Inflammatory macrophage treated with lipopolysaccharide for 1 hour (primary cell): ENCODE data around the gene CCDC85B.
A peak's percentile ranks its signal among the peaks of the same experiment; 100 is the strongest.
"Not testable (repeated sequence)": the region's sequence is repeated elsewhere in the genome, so short reads cannot be mapped to it uniquely, and the experiment has no call there.

Source experiments
- DNase-seq, 2 donors: peaks; one replicate each; pipeline ENCODE4 v3.0.0-alpha.2; 2020 to 2022

The CCDC85B gene

DNA sequence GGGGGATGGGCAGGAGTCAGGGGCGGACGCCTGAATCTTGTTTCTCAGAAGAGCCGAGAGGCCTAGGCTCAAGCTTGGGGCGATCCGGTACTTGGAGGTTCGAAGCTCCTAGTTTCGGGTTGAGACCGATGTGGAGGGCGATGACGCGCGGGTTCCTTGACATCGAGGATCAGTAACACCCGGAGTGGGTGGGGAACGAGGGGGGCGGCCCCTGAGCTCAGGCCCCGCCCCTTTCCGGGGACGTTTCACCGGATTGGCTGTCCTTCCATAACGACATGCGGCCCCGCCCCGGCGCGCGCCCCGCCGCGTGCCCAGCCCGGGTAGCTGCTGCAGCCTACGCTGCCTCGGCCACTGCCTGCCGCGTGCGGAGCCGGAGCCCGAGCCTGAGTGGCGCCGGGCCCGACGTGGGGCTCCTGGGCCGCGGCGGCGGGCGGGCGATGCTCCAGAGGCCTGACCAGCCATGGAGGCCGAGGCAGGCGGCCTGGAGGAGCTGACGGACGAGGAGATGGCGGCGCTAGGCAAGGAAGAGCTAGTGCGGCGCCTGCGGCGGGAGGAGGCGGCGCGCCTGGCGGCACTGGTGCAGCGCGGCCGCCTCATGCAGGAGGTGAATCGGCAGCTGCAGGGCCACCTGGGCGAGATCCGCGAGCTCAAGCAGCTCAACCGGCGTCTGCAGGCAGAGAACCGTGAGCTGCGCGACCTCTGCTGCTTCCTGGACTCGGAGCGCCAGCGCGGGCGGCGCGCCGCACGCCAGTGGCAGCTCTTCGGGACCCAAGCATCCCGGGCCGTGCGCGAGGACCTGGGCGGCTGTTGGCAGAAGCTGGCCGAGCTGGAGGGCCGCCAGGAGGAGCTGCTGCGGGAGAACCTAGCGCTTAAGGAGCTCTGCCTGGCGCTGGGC is at the start of gene CCDC85B:
Gene CCDC85B (plus strand): TSS at position 350 of the 895 bp plus-strand sequence. CDS start 111 bp downstream, at position 461.
- DNase-seq, result peak; percentile 95 to 98

DNA sequence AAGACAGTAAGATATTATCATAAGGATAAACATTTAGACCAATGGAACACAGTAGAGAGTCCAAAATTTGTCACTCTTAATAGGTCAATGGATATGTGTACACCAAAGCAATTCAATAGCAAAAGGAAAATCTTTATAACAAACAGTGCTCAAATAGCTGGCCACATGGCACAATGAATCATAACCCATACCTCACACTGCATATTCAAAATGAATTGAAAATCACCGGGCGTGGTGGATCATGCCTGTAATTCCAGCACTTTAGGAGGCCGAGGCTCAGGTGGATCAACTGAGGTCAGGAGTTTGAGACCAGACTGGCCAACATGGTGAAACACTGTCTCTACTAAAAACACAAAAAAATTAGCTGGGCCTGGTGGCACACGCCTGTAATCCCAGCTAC is 48.3 kb upstream of the CCDC85B start:
- DNase-seq, result no peak

DNA sequence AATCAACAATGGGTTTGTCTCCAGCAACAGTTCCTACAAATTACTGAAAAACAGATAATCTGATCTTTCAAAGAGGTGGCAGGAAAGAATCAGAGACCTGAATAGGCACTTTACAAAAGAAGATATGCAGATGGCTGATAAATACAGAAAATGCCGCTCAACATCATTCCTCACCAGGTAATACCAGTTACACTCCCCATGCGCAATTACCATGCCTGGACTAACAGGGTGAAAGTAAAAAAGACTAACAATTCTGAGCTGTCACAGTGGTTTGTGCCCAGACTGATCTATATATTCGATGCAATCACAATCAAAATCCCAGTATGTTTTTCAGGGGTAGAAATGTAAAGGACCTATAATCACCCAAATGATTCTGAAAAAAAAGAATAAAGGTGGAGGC is 46.7 kb upstream of the CCDC85B start:
- no peak for DNase-seq

DNA sequence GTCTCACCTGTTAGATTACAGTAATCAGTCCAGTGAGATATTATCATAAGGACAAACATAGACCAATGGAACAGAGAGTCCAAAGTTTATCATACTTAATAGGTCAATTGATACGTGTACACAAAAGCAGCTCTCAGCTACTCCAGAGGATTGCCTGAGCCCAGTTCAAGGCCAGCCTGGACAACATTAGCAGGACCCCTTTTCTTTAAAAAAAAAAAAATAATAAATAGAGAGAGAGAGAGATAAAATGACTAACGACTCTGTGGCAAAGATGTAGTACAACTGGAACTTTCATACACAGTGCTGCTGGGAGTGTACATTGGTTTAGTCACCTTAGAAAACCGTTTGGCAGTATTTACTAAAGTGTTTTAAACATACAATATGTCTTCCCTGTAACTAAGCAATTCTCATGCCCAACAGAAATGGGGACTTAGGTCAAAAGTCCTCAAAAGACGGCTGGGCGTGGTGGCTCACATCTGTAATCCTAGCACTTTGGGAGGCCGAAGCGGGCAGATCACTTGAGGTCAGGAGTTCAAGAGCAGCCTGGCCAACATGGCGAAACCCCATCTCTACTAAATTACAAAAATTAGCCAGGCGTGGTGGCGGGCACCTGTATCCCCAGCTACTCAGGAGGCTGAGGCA is 46.1 kb upstream of the CCDC85B start:
- DNase-seq, result no peak

DNA sequence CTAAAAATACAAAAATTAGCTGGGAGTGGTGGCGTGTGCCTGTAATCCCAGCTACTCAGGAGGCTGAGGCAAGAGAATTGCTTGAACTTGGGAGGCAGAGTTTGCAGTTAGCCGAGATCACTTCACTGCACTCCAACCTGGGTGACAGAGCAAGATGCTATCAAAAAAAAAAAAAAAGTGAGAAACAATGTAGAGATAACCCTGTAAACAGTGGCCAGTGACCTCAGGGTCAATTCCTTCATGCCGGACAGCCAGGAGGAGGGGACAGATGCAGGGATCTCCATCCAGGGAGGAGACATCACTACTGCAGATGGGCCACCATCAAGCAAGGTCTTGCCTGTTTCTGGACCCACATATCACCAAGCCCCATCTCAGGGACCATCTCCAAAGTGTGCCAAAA is 42.7 kb upstream of the CCDC85B start:
- DNase-seq, result no peak

DNA sequence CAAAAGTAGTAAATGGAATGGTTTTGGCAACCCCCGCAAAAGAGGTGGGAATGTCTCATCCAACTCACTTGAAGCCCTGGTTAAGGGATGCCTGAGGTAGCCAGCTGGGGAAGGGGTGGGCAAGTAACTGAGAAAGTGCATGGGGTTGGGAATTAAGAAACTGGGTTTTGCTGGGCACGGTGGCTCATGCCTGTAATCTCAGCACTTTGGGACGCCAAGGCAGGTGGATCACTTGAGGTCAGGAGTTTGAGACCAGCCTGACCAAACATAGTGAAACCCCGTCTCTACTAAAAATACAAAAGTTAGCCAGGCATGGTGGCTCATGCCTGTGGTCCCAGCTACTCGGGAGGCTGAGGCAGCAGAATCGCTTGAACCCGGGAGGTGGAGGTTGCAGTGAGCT is 41.8 kb upstream of the CCDC85B start:
- not testable (repeated sequence) for DNase-seq

DNA sequence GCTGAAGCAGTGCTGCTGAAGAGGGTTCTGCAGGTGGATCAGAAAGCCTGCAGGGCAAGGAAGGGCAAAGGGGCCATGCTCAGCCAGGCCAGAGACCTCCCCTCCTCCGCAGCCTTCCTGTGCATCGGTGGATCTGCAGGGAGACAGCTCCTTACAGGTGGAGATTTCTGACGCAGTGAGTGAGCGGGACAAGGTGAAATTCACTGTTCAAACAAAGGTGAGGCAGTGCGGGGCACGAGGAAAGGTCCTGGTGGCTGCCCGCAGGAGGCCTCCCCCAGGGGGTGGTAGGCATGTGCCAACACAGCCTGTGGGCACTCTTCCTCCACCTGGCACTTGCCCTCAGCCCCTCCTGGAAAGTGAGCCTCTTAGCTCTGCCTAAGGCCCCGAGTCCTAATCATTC is 41.1 kb upstream of the CCDC85B start:
- DNase-seq, result no peak

DNA sequence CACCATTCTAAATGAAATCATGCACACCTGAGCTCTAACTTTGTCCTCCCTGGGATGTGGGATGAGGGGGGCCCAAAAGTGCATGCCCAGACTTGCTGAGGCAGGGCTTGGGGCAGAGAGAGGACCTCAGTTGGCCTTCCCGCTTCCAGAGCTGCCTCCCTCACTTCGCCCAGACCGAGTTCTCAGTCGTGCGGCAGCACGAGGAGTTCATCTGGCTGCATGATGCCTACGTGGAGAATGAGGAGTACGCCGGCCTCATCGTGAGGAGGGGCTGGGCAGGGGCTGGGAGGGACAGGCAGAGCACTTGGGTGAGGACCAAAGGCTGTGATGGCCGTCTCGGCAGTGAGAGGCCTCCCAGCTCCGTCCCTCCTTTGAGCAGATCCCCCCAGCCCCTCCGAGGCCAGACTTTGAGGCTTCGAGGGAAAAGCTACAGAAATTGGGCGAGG is 40.7 kb upstream of the CCDC85B start:
- no peak for DNase-seq

DNA sequence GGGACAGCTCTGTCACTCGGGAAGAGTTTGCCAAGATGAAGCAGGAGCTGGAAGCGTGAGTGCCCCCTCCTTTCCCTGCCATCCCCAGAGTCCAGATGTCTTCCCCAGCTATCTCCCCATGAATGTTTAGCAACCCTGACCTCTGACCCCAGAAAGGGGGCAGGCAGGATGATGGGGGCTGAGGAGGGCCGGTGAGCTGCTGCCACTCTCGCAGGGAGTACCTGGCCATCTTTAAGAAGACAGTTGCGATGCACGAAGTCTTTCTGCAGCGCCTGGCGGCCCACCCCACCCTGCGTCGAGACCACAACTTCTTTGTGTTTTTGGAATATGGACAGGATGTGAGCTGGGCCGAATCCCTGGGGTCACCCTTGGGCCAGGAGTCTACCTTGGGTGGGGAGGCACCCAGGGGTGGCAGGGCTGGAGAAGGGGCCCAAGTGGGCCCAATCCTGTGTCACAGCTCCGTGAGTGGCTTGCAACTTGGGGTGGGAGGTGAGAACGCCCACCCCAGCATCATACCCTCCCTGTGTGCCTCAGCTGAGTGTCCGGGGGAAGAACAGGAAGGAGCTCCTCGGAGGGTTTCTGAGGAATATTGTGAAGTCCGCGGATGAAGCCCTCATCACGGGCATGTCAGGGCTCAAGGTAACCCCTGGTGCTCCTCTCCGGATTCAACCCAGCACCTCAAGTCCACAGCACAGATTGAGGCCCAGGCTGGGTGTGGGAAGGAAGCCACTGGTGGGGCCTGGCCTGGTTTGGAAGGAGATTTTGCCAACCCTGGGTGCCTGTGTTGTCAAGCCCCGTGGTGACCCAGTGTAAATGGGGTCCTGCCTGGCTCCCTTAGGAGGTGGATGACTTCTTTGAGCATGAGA is 40.0 kb upstream of the CCDC85B start:
- no peak for DNase-seq

DNA sequence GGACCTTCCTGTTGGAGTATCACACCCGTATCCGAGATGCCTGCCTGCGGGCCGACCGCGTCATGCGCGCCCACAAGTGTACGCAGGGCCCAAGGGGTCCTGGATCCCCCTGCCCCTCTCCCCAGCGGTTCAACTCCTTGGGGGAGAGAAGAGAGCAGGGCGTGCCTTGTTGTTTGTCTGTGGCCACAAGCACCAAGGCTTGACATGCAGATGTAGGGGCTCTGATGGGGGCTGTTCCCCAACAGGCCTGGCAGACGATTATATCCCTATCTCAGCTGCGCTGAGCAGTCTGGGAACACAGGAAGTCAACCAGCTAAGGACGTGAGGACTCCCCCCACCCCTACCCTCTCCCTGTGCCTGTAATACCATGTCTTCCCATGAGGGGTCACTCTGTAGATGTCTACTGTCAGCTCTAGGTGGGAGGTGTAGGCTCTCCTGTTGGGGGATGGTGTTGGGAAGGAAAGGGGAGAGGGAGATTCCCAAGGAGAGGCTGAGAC is 39.3 kb upstream of the CCDC85B start:
- DNase-seq, result peak; percentile 24 to 52

DNA sequence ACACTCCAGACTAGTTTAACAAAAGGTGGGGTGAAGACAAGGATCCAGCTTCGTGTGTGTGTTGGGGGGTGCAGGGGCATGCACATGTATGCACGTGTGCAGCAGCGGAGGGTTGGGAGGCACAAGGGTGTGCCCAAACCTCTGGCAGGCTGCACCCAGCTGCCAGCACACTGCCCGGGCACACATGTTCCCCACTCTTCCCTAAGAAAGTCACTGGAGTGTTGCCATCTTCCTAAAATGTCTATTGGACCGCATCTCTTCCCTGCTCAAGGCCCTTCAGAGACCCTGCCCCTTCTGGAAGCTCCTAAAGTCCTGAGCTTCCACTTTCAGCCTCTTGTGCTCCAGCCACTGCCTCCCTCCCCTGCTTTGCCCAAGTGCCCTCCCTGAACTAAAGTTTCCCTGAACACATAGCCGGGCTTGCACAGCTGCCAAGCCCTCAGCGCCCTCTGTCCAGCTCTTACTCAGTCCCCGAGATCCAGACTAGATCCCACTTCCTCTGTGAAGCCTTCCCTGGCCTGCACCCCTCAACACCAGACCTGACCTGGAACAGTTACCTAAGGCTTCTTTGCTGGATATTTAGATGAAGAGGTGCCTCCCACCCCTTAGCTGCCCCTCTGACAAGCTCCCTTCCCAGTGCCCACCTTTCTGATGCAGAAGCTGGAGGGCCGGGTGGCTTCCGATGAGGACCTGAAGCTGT is 38.5 kb upstream of the CCDC85B start:
- DNase-seq, result no peak

DNA sequence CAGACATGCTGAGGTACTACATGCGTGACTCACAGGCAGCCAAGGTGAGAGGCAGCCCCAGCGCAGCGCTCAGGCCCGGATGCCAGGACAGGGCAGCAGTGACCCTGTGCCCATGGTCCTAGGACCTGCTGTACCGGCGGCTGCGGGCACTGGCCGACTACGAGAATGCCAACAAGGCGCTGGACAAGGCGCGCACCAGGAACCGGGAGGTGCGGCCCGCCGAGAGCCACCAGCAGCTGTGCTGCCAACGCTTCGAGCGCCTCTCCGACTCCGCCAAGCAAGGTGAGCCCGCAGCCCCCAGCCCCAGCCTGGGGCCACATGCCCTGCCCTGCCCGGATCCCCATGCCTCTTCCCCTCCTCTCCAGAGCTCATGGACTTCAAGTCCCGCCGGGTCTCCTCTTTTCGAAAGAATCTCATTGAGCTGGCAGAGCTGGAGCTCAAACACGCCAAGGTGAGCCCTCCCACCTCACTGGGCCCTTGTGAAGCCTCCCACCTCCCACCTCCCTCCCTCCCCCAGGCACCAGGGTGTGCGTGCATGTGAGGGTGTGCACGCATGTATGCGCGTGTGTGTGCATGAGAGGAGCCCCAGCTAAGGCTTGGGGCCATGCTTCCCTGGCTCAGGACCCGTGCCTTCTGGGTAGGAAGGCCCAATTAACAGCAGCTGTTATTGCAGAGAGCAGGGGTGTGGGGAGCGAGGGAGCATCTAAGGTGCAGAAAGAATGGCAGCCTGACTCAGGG is 37.8 kb upstream of the CCDC85B start:
- DNase-seq, result no peak

DNA sequence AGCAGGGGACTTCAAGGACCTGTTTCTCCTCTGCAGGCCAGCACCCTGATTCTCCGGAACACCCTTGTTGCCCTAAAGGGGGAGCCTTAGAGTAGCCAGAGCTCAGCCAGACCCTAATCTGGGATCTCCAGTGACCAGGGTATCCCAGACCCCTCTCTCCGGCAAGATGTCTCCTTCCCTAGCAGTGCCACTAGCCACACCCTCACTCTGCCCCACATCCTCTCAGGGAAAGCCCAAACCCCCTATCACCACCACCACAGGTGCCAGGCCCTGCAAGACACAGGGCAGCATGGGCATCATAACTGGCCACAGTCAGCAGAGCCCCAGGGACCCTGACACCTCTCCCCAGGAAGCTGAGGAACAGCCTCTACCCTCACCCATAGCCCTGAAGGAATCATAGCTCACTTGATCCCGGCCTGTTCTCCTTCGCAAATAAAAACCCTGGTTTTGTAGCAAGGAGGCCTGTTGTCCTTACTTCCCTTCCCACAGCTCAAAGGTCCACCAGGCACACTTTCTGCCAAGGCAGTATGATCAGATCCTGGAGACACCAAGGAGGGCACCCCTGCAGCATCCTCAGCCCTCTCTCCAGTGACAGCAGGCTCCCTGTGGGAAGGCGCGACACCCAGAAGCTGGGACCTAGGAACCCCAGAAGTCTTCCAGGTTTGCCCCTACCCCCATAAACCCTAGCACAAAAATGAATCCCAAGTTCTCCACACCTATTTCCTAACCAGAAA is 37.1 kb upstream of the CCDC85B start:
- no peak for DNase-seq

DNA sequence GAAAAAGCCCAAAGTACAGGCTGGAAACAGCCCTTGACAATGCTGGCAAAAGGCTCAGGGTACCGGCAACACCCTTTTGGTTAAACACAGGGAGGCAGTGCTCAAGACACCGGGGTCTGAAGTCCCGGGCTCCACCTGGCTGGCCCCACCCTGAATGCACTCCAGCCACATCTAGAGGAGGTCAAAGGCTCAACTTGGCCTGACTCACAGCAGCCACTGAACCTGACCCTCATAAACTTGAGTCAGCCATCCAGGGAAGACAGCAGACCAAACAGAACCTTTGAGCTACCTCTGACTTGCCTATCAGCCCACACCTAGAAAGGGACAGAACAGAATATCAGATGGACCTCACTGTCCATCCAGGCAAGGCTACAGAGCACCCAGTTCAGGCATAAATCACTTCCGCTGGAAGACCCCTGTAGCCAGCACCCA is 36.3 kb upstream of the CCDC85B start:
- DNase-seq, result no peak

DNA sequence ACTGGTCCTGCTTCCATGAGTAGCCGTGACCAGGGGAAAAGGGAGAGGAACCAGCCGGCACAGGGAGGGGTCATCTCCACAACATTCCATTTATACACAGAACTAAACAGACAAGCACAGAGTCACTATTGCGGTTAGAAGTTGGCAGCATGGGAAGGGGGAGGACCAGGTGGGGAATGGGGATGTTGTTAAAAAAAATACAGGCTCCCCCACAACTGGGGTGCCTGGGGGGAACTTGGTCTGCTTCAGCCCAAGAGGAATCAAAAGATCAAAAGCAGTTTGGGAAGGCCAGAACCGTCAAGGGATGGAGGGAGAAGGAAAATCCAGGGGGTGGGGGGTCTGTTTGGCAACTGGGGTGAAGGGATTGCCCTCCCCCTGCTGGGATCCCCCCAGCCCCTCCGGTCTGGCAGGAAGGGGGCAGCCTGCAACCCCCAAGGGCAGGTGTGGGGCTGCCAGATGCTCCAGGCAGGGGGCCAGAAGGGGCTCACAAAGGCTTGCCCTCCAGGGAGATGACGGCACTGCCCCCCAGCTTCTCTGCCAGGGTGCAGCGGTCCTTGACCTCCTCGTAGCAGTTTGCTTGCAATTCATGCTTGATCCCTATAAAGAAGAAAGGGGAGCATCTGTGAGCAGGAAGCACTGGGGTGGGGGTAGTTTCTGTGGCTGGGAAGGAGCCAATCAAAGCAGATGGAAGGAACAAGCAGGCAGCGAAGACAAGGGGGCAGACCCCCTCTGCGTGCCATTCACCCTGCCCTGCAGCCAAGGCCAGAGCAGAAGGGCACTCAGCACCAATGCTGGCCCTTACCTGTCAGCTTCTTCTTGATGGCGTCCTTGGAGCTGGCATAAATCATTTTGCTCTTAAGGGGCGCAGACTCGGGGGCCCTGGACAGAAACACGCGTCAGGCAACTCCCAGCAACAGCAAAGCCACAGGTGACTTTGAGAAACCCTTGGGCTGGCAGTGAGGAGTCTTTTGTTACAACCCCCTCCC is 35.3 kb upstream of the CCDC85B start:
- DNase-seq, result no peak

DNA sequence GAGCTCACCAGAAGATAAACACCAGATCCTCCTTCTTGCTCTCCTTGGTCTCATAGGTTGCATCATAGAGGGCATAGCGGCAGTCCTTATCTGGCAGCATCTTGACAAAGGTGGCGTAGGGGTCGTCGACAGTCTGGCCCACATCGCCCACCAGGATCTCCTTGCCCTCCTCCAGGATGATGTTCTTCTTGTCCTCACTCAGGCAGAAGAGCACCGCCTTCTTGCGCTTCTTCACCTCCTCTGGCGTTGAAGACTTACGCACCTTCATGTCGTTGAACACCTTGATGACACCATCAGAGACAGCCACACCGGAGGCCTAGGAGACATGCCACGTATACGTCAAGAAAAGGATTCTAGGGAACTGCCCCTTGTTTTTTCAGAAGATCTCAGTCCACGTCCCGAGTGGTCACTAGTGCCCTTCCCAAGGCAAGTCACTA is 34.5 kb upstream of the CCDC85B start:
- DNase-seq, result peak in 1 of 2 donors; percentile 18

DNA sequence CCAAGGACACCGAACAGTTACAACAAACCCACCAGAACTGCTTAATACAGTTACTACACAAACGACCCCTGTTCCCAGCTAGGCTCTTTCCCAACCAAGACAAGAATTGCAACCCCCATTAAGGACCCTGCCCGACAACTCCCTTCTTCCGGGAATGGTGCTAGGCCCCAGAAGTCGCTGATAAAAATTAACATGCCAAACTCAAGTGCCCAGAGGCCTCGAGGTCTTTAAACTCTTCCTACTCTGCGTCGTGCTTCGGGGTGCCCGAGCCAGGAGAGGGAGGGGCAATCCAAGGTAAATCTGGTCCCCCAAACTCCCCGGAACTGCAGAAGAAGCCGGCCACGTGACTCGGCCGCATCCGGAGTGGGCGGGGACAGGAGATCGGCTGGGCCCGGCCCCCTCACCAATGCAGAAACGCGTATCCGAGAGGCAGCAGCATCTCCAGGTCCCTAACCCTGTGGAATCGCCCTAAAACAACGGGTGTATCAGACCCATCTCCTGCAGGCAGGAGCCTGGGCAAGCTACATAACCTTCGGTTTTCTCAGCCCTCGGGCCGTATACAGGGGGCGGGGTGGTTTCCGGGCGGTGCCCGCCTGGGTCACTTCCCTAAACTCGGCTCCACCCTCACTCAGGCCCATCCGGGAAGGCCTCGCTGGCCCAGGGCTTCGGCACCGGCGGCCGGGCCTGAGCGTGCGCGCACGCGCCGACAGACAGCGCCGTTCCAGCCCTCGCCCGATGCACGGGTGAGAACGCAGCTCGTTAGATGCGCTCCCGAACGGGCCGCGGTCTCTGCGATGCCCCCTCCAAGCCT is 33.6 kb upstream of the CCDC85B start:
- DNase-seq, result peak; percentile 82 to 84

DNA sequence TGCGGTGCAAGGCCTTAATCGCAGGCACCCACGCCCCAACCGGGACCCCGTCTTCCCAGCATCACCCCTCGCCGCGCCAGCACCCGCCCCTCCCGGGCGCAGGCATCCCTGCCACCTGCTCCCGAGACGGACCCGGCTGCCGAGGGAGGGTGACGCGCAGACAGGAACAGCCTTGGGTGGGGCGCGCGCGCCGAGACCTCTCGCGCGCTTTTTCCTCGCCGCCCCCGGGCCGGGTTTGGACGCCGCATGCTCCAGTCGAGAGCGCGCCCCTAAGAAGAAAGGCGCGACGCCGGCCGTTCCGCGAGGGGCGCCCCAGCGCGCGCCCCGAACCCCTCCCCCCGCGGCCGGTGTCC is 33.0 kb upstream of the CCDC85B start:
- peak in 1 of 2 donors; percentile 21 for DNase-seq
